ENCODE results near the gene UFSP2.

The UFSP2 gene

GRCh38 chr4:185425647-185426352, at the start of gene UFSP2:
TSS of gene UFSP2 (minus strand) at chr4:185425964. CDS start at chr4:185425868, 96 bp downstream.
- Histone ChIP-seq H3K27ac (ENCODE audit: low read depth, low read length) (peak within 1 kb of the TSS; percentile 94), H3K4me1 (ENCODE audit: insufficient read depth, low read length) (peaks cover 15% of the 10 kb centered on the region), H3K4me3 (ENCODE audit: low read depth in 1 of 2, low read length in 2 of 2) (peak within 1 kb of the TSS; percentile 88 to 98)

GRCh38 chr4:185473247-185473646, 47.5 kb upstream of the UFSP2 start:
- Histone ChIP-seq H3K36me3 (ENCODE audit: insufficient read depth, low read length) (no peaks in the 10 kb centered on the region), H3K27ac (ENCODE audit: low read depth, low read length) (no peak overlapping the region), H3K4me1 (ENCODE audit: insufficient read depth, low read length) (no peaks in the 10 kb centered on the region), H3K4me3 (ENCODE audit: low read depth in 1 of 2, low read length in 2 of 2) (no peak overlapping the region), H3K9ac (ENCODE audit: low read length) (no peak overlapping the region), H3K27me3 (ENCODE audit: control insufficient read depth in 1 of 2, insufficient read depth in 2 of 2, low read length in 2 of 2) (no peaks in the 10 kb centered on the region), H3K9me3 (ENCODE audit: low read length) (no peaks in the 10 kb centered on the region)

More at GRCh38 chr4:185425647-185426352, at the start of gene UFSP2:
- no peaks in the 10 kb centered on the region for H3K27me3 ChIP-seq (ENCODE audit: control insufficient read depth in 1 of 2, insufficient read depth in 2 of 2, low read length in 2 of 2)
- H3K36me3 ChIP-seq (ENCODE audit: insufficient read depth, low read length), result peaks cover 9% of the 10 kb centered on the region
- no peaks in the 10 kb centered on the region for H3K9me3 ChIP-seq (ENCODE audit: low read length)
- H3K9ac ChIP-seq (ENCODE audit: low read length), result peak within 1 kb of the TSS; percentile 94

- Histone ChIP-seq H3K9me3 (ENCODE audit: low read length) (no peaks in the 10 kb centered on the region), H3K4me1 (ENCODE audit: insufficient read depth, low read length) (no peaks in the 10 kb centered on the region), H3K27ac (ENCODE audit: low read depth, low read length) (peak overlapping the region; percentile 19), H3K27me3 (ENCODE audit: control insufficient read depth in 1 of 2, insufficient read depth in 2 of 2, low read length in 2 of 2) (no peaks in the 10 kb centered on the region), H3K4me3 (ENCODE audit: low read depth in 1 of 2, low read length in 2 of 2) (peak overlapping the region; percentile 68 to 93), H3K9ac (ENCODE audit: low read length) (no peak overlapping the region), H3K36me3 (ENCODE audit: insufficient read depth, low read length) (no peaks in the 10 kb centered on the region)
These were observed 46.4 kb upstream of the UFSP2 start for GRCh38 chr4:185472103-185472542.

GRCh38 chr4:185471235-185472102, 45.7 kb upstream of the UFSP2 start, which contains the start of gene CCDC110:
TSS of gene CCDC110 (minus strand) at chr4:185471733. CDS start at chr4:185471683, 50 bp downstream.
- Histone ChIP-seq H3K9ac (ENCODE audit: low read length) (peak within 1 kb of the TSS; percentile 75), H3K4me1 (ENCODE audit: insufficient read depth, low read length) (no peaks in the 10 kb centered on the region), H3K27ac (ENCODE audit: low read depth, low read length) (peak within 1 kb of the TSS; percentile 57)

GRCh38 chr4:185470501-185471195, 44.9 kb upstream of the UFSP2 start:
- H3K4me3 ChIP-seq (ENCODE audit: low read depth in 1 of 2, low read length in 2 of 2), result peak overlapping the region; percentile 51 to 85
- H3K4me1 ChIP-seq (ENCODE audit: insufficient read depth, low read length), result no peaks in the 10 kb centered on the region
- H3K36me3 ChIP-seq (ENCODE audit: insufficient read depth, low read length), result no peaks in the 10 kb centered on the region
- H3K9ac ChIP-seq (ENCODE audit: low read length), result peak overlapping the region; percentile 75
- H3K9me3 ChIP-seq (ENCODE audit: low read length), result no peaks in the 10 kb centered on the region
- H3K27me3 ChIP-seq (ENCODE audit: control insufficient read depth in 1 of 2, insufficient read depth in 2 of 2, low read length in 2 of 2), result no peaks in the 10 kb centered on the region
- peak overlapping the region; percentile 57 for H3K27ac ChIP-seq (ENCODE audit: low read depth, low read length)

More at GRCh38 chr4:185471235-185472102, 45.7 kb upstream of the UFSP2 start, which contains the start of gene CCDC110:
- Histone ChIP-seq H3K9me3 (ENCODE audit: low read length) (no peaks in the 10 kb centered on the region), H3K36me3 (ENCODE audit: insufficient read depth, low read length) (no peaks in the 10 kb centered on the region), H3K27me3 (ENCODE audit: control insufficient read depth in 1 of 2, insufficient read depth in 2 of 2, low read length in 2 of 2) (no peaks in the 10 kb centered on the region), H3K4me3 (ENCODE audit: low read depth in 1 of 2, low read length in 2 of 2) (peak within 1 kb of the TSS; percentile 85 to 93)

GRCh38 chr4:185469580-185470154, 43.9 kb upstream of the UFSP2 start:
- Histone ChIP-seq H3K27ac (ENCODE audit: low read depth, low read length) (no peak overlapping the region), H3K9ac (ENCODE audit: low read length) (no peak overlapping the region), H3K36me3 (ENCODE audit: insufficient read depth, low read length) (no peaks in the 10 kb centered on the region), H3K4me3 (ENCODE audit: low read depth in 1 of 2, low read length in 2 of 2) (no peak overlapping the region), H3K27me3 (ENCODE audit: control insufficient read depth in 1 of 2, insufficient read depth in 2 of 2, low read length in 2 of 2) (no peaks in the 10 kb centered on the region), H3K9me3 (ENCODE audit: low read length) (no peaks in the 10 kb centered on the region), H3K4me1 (ENCODE audit: insufficient read depth, low read length) (no peaks in the 10 kb centered on the region)

GRCh38 chr4:185468999-185469398, 43.2 kb upstream of the UFSP2 start:
- H3K9ac ChIP-seq (ENCODE audit: low read length), result no peak overlapping the region
- H3K4me3 ChIP-seq (ENCODE audit: low read depth in 1 of 2, low read length in 2 of 2), result no peak overlapping the region
- no peaks in the 10 kb centered on the region for H3K36me3 ChIP-seq (ENCODE audit: insufficient read depth, low read length)
- no peaks in the 10 kb centered on the region for H3K4me1 ChIP-seq (ENCODE audit: insufficient read depth, low read length)
- no peak overlapping the region for H3K27ac ChIP-seq (ENCODE audit: low read depth, low read length)
- H3K27me3 ChIP-seq (ENCODE audit: control insufficient read depth in 1 of 2, insufficient read depth in 2 of 2, low read length in 2 of 2), result no peaks in the 10 kb centered on the region
- no peaks in the 10 kb centered on the region for H3K9me3 ChIP-seq (ENCODE audit: low read length)

- no peaks in the 10 kb centered on the region for H3K9me3 ChIP-seq (ENCODE audit: low read length)
These were observed 42.2 kb upstream of the UFSP2 start for GRCh38 chr4:185467991-185468390.

GRCh38 chr4:185467101-185467500, 41.3 kb upstream of the UFSP2 start:
- Histone ChIP-seq H3K36me3 (ENCODE audit: insufficient read depth, low read length) (no peaks in the 10 kb centered on the region), H3K9me3 (ENCODE audit: low read length) (no peaks in the 10 kb centered on the region), H3K4me3 (ENCODE audit: low read depth in 1 of 2, low read length in 2 of 2) (no peak overlapping the region), H3K27ac (ENCODE audit: low read depth, low read length) (no peak overlapping the region), H3K27me3 (ENCODE audit: control insufficient read depth in 1 of 2, insufficient read depth in 2 of 2, low read length in 2 of 2) (no peaks in the 10 kb centered on the region), H3K9ac (ENCODE audit: low read length) (no peak overlapping the region), H3K4me1 (ENCODE audit: insufficient read depth, low read length) (no peaks in the 10 kb centered on the region)

More at GRCh38 chr4:185467991-185468390, 42.2 kb upstream of the UFSP2 start:
- Histone ChIP-seq H3K27me3 (ENCODE audit: control insufficient read depth in 1 of 2, insufficient read depth in 2 of 2, low read length in 2 of 2) (no peaks in the 10 kb centered on the region), H3K9ac (ENCODE audit: low read length) (no peak overlapping the region), H3K4me3 (ENCODE audit: low read depth in 1 of 2, low read length in 2 of 2) (no peak overlapping the region), H3K4me1 (ENCODE audit: insufficient read depth, low read length) (no peaks in the 10 kb centered on the region), H3K27ac (ENCODE audit: low read depth, low read length) (no peak overlapping the region), H3K36me3 (ENCODE audit: insufficient read depth, low read length) (no peaks in the 10 kb centered on the region)

GRCh38 chr4:185465707-185466106, 39.9 kb upstream of the UFSP2 start:
- Histone ChIP-seq H3K4me1 (ENCODE audit: insufficient read depth, low read length) (no peaks in the 10 kb centered on the region), H3K4me3 (ENCODE audit: low read depth in 1 of 2, low read length in 2 of 2) (no peak overlapping the region), H3K27ac (ENCODE audit: low read depth, low read length) (no peak overlapping the region), H3K9me3 (ENCODE audit: low read length) (no peaks in the 10 kb centered on the region), H3K27me3 (ENCODE audit: control insufficient read depth in 1 of 2, insufficient read depth in 2 of 2, low read length in 2 of 2) (no peaks in the 10 kb centered on the region), H3K9ac (ENCODE audit: low read length) (no peak overlapping the region), H3K36me3 (ENCODE audit: insufficient read depth, low read length) (no peaks in the 10 kb centered on the region)

GRCh38 chr4:185464887-185465286, 39.1 kb upstream of the UFSP2 start:
- Histone ChIP-seq H3K9ac (ENCODE audit: low read length) (no peak overlapping the region), H3K9me3 (ENCODE audit: low read length) (no peaks in the 10 kb centered on the region), H3K4me1 (ENCODE audit: insufficient read depth, low read length) (no peaks in the 10 kb centered on the region), H3K4me3 (ENCODE audit: low read depth in 1 of 2, low read length in 2 of 2) (no peak overlapping the region), H3K27ac (ENCODE audit: low read depth, low read length) (no peak overlapping the region), H3K36me3 (ENCODE audit: insufficient read depth, low read length) (no peaks in the 10 kb centered on the region), H3K27me3 (ENCODE audit: control insufficient read depth in 1 of 2, insufficient read depth in 2 of 2, low read length in 2 of 2) (no peaks in the 10 kb centered on the region)

All from muscle layer of colon (tissue), 2 donors.